PFSK-1 (cell line): Measurements from ENCODE around the gene CCK.

Source experiments
- FOXP2 ChIP-seq: optimal IDR thresholded peaks from 2 replicates; pipeline ENCODE3; 2011; ENCODE audit warnings: borderline replicate concordance, control low read depth, inconsistent platforms; ENCODE audit not compliant: insufficient read depth; ENCODE audit errors: extremely low read length, extremely low read depth
- POLR2AphosphoS5 ChIP-seq: IDR thresholded peaks from 2 replicates; pipeline ENCODE4 v1.6.1; 2012; ENCODE audit warnings: low read depth, mild to moderate bottlenecking, control low read depth, low read length, moderate library complexity
- SIN3A ChIP-seq: IDR thresholded peaks from 2 replicates; pipeline ENCODE4 v1.6.1; 2012; ENCODE audit warnings: mild to moderate bottlenecking, low read length, moderate library complexity, borderline replicate concordance; ENCODE audit not compliant: insufficient read depth
- TAF1 ChIP-seq: IDR thresholded peaks from 2 replicates; pipeline ENCODE4 v1.6.1; 2012; ENCODE audit warnings: low read length, control low read depth, borderline replicate concordance; ENCODE audit not compliant: insufficient read depth
- TF ChIP-seq, protein P1 (sequence below), 2 experiments: IDR thresholded peaks; 2 replicates each; pipeline versions ENCODE4 v1.6.1 to v1.8.0; 2011 to 2012; ENCODE audit warnings: low read depth in 2 of 2, low read length in 2 of 2, control low read depth in 1 of 2, inconsistent platforms in 1 of 2, mild to moderate bottlenecking in 1 of 2, moderate library complexity in 1 of 2; ENCODE audit not compliant: insufficient read depth in 1 of 2

CCK gene

DNA sequence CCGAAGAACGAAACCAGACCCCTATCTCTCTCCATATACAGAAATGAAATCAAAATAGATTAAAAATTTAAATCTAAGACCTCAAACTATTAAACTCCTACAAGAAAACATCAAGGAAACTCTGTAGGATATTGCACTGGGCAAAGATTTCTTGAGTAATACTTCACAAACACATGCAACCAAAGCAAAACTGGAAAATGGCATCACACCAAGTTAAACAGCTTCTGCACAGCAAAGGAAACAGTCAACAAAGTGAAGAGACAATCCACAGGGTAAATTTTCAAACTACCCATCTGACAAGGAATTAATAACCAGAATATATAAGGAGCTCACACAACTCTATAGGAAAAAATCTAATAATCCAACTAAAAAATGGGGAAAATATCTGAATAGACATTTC, 29.4 kb downstream of the CCK start:
- TF ChIP-seq SIN3A = no peak
- TF ChIP-seq FOXP2 = no peak
- TF ChIP-seq, protein P1, sequence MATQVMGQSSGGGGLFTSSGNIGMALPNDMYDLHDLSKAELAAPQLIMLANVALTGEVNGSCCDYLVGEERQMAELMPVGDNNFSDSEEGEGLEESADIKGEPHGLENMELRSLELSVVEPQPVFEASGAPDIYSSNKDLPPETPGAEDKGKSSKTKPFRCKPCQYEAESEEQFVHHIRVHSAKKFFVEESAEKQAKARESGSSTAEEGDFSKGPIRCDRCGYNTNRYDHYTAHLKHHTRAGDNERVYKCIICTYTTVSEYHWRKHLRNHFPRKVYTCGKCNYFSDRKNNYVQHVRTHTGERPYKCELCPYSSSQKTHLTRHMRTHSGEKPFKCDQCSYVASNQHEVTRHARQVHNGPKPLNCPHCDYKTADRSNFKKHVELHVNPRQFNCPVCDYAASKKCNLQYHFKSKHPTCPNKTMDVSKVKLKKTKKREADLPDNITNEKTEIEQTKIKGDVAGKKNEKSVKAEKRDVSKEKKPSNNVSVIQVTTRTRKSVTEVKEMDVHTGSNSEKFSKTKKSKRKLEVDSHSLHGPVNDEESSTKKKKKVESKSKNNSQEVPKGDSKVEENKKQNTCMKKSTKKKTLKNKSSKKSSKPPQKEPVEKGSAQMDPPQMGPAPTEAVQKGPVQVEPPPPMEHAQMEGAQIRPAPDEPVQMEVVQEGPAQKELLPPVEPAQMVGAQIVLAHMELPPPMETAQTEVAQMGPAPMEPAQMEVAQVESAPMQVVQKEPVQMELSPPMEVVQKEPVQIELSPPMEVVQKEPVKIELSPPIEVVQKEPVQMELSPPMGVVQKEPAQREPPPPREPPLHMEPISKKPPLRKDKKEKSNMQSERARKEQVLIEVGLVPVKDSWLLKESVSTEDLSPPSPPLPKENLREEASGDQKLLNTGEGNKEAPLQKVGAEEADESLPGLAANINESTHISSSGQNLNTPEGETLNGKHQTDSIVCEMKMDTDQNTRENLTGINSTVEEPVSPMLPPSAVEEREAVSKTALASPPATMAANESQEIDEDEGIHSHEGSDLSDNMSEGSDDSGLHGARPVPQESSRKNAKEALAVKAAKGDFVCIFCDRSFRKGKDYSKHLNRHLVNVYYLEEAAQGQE (IDR thresholded peaks at IDR 0.05; ENCODE audit: insufficient read depth in 1 of 2, low read depth in 2 of 2, low read length in 2 of 2) = no peak
- TF ChIP-seq TAF1 = no peak
- TF ChIP-seq POLR2AphosphoS5 = no peak

DNA sequence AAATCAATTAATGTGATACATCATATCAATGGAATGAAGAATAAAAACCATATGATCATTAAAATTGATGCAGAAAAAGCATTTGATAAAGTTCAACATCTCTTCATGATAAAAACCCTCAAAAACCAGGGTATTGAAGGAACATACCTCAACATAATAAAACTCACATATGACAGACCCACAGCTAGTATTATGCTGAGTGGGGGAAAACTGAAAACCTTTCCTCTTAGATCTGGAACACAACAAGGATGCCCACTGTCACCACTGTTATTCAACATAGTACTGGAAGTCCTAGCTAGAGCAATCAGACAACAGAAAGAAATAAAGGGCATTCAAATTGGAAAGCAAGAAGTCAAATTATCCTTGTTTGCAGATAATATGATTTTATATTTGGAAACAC, 30.5 kb downstream of the CCK start:
- TF ChIP-seq, protein P1 (IDR thresholded peaks at IDR 0.05; ENCODE audit: insufficient read depth in 1 of 2, low read depth in 2 of 2, low read length in 2 of 2) = no peak
- TF ChIP-seq SIN3A = no peak
- TF ChIP-seq TAF1 = no peak
- TF ChIP-seq FOXP2 = no peak
- TF ChIP-seq POLR2AphosphoS5 = no peak

DNA sequence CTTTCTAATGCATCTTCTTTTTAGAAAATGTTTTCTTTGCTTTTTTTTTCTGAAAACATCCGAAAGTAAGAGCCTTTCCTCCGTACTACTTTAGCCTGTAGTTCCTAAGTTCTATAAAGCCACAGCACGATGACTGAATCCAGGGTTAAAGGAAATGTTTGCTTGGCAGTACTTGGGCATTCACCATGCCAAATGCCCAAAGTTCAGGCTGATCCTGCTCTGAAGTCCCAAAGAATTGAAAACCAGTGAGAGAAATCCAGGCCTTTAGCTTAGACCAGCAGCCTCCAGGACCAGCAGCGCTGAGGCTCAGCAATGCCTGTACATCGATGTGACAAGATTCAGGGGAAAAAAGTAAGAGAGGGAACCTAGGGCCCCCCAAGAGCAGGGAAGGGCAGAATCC, 35.1 kb downstream of the CCK start:
- TF ChIP-seq FOXP2 = no peak
- no peak for TF ChIP-seq TAF1
- TF ChIP-seq POLR2AphosphoS5 = no peak
- TF ChIP-seq, protein P1 (IDR thresholded peaks at IDR 0.05; ENCODE audit: insufficient read depth in 1 of 2, low read depth in 2 of 2, low read length in 2 of 2) = no peak
- no peak for TF ChIP-seq SIN3A

DNA sequence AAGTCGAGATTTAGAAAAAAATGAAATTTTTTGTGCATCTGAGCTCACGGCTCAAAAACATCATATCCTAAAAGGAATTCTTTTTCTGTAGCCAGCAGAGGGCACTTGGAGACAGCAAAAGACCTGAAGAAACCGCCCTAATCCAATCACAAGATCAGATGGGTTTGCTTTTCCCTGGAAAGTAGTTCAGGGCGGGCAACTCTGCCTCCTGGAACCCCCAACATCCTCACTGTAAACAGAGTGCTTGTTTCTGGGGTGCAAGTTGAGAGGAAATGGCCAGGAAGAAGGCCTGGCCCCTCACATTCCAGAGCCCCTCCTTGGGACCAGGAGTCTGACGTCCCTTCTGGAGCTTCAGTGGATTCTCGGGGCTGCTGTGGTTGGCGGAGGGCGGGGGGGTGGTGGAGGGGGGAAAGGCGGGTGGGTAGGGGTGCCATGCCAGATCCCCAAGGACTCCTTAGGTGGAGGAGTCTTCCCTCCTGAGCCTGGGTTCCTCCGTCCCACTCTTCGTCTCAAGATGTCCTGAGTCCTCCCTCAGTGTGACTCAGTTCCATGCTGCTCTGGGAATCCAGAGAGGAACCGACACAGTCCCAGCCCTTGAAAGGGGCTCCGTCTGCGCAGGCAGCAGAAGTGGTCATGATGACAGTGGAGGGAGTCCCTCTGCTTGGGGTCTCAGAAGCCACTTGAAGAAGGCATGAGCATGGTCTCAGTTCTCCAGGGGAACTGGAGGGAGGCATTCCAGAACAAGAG, 35.9 kb downstream of the CCK start:
- no peak for TF ChIP-seq TAF1
- TF ChIP-seq SIN3A = no peak

DNA sequence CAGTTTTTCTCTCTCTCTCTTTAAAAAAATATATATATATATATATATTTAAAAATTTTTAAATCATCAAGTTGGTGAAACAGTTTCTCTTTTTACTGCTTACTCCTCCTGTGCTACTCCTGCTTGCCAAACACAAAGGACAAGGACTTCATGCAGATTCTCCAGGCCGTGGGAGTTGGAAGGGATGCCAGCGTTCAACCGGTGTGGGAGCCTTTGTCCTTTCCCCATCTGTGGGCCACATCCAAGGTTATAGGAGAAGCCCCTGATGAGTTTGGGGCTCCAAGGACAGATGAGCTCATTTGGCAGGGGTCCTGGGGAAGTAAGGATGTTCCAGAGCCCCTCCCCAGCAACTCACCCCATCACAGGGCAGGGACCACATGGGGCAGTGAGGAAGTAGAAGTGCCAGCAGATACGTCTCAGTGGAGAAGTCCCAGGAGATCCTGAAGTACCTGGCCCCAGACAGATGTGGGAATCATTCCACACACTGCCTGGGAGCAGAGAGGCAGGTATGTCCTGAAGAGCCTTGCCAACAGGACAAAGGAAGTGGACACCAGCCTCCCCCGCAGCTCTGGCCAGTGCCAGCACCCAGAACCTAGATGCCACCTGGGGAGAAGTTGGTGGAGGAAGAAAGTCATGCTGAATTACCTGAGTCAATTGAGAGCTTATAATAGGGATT, 36.6 kb downstream of the CCK start:
- no peak for TF ChIP-seq POLR2AphosphoS5
- no peak for TF ChIP-seq FOXP2
- no peak for TF ChIP-seq SIN3A
- TF ChIP-seq, protein P1 (IDR thresholded peaks at IDR 0.05; ENCODE audit: insufficient read depth in 1 of 2, low read depth in 2 of 2, low read length in 2 of 2) = no peak
- no peak for TF ChIP-seq TAF1
